Measurements from ENCODE around the gene ADCY4. TPM values are rescaled to one million over a fixed set of nuclear protein-coding genes. Genes with fewer than 3 reads are reported as not detected.

ADCY4 gene
- total RNA-seq (2016; rRNA removed; fragmentation: Illumina TruSeq; extraction: Trizol) (not detected in 2 replicates), polyA plus RNA-seq (2011; rRNA removed) (0.03 TPM in 1 of 2 replicates, not detected in the other), polyA minus RNA-seq (2011; rRNA and poly(A)+ RNA removed; ENCODE audit: low replicate concordance) (0.22 TPM in 1 of 2 replicates, not detected in the other), Bru-seq, nascent RNA (percentile 15 among the genes with signal in this experiment), BruChase-seq, experiment 1, labeled RNA remaining after a 6-hour chase (not detected), BruChase-seq, experiment 2, labeled RNA remaining after a 2-hour chase (not detected)
- total RNA-seq (2016; cell fraction: cytosol; rRNA removed; fragmentation: Illumina TruSeq; extraction: Trizol; ENCODE audit: low read depth), result not detected in 2 replicates
- not detected in 2 replicates for total RNA-seq (2016; cell fraction: insoluble cytoplasmic fraction; rRNA removed; fragmentation: Illumina TruSeq; extraction: Trizol)
- total RNA-seq (2016; cell fraction: membrane; rRNA removed; fragmentation: Illumina TruSeq; extraction: Trizol), result not detected in 2 replicates
- not detected in 2 replicates for total RNA-seq (2016; cell fraction: nucleus; rRNA removed; fragmentation: Illumina TruSeq; extraction: Trizol)
- not detected in 2 replicates for polyA plus RNA-seq (2011; cell fraction: cytosol; rRNA removed)
- 0.31 and 0.50 TPM in 2 replicates for polyA plus RNA-seq (2011; cell fraction: nucleus; rRNA removed)
- polyA plus RNA-seq (2012), result 0.20 TPM in 1 of 2 replicates, not detected in the other
- polyA plus RNA-seq (2016; cell fraction: cytosol; fragmentation: Illumina TruSeq; extraction: Trizol; ENCODE audit: low read depth), result not detected in 2 replicates
- polyA plus RNA-seq (2016; cell fraction: insoluble cytoplasmic fraction; fragmentation: Illumina TruSeq; extraction: Trizol; ENCODE audit: low read depth), result not detected in 2 replicates
- not detected in 2 replicates for polyA plus RNA-seq (2016; cell fraction: membrane; fragmentation: Illumina TruSeq; extraction: Trizol; ENCODE audit: low read depth)
- 0.19 TPM in 1 of 2 replicates, not detected in the other for polyA plus RNA-seq (2016; cell fraction: nucleus; fragmentation: Illumina TruSeq; extraction: Trizol; ENCODE audit: insufficient read depth, low read depth)
- polyA minus RNA-seq (2011; cell fraction: cytosol; rRNA and poly(A)+ RNA removed), result not detected in 2 replicates
- polyA minus RNA-seq (2011; cell fraction: nucleus; rRNA and poly(A)+ RNA removed), result 0.99 TPM in 1 of 2 replicates, not detected in the other
- long read RNA-seq, experiment 1, result 0 reads
- long read RNA-seq, experiment 2, result 0 reads

GRCh38 chr14:24334431-24335291 is at the start of gene ADCY4:
TSS of gene ADCY4 (minus strand) at chr14:24335071. CDS start at chr14:24334652, 419 bp downstream.
- Histone ChIP-seq H3K4me1 (ENCODE audit: insufficient read depth, low read length) (peaks cover 42% of the 10 kb centered on the region), H3K27me3 (ENCODE audit: control insufficient read depth in 1 of 2, insufficient read depth in 2 of 2, low read length in 2 of 2) (peaks cover 24 to 87% of the 10 kb centered on the region in 2 experiments), H3K79me2 (ENCODE audit: insufficient read depth, low read length) (no peaks in the 10 kb centered on the region), H3K36me3 (replicated peaks in 1 of 2; ENCODE audit: control insufficient read depth in 1 of 2, insufficient read depth in 2 of 2, low read length in 2 of 2) (no peaks in the 10 kb centered on the region), H4K20me1 (ENCODE audit: insufficient read depth, low read length) (no peaks in the 10 kb centered on the region), H3K27ac (ENCODE audit: extremely low read length, insufficient read depth, low read length) (no peak within 1 kb of the TSS), H3K4me2 (ENCODE audit: low read depth, low read length) (peak within 1 kb of the TSS; percentile 70), H3K9me3 (ENCODE audit: low read length) (no peaks in the 10 kb centered on the region), H2AFZ (ENCODE audit: low read length) (no peak within 1 kb of the TSS), H3K4me3 (replicated peaks in 1 of 3; ENCODE audit: insufficient read depth in 1 of 3, low read depth in 2 of 3, low read length in 3 of 3) (peak within 1 kb of the TSS in 2 of 3 experiments; percentile 6 to 70; a peak in 2 of 6 replicates), H3K9ac (ENCODE audit: insufficient read depth, low read depth, low read length) (no peak within 1 kb of the TSS)
- intact Hi-C loops (cut with micrococcal nuclease; ENCODE audit: unreplicated experiment) (loop anchor here (1.0 to 5.0 kb wide), 2 partner anchors 67 to 1567 kb away; partner anchors contain the start of gene OXA1L), in situ Hi-C loops (cut with HindIII; ENCODE audit: extremely low pct_ligation_motif_present, low pct_unique_long_range_greater_than_20kb) (loop anchor here (5.0 kb wide), 1 partner anchor 98 kb away; no protein-coding TSS in a partner anchor)
- POLR2A ChIA-PET, result interaction anchor here (2.0 to 4.3 kb wide), 3 partner anchors 96 to 107 kb away, joined by 11 to 98 read pairs (median 39); partner anchors contain the start of genes CBLN3, KHNYN and SDR39U1
- CTCF ChIA-PET (ENCODE audit: low intra/inter-chr PET ratio, low total read pairs), result interaction anchor here (2.9 to 10.2 kb wide), 3 partner anchors 32 to 99 kb away, joined by 26 to 235 read pairs (median 30); partner anchors contain the start of genes CBLN3, KHNYN and NFATC4
- no TSS peak for BruUV-seq (replicated peaks)
- WGBS (ENCODE audit: low lambda C conversion rate), result 55% methylated on average over 61 of the region's 65 CpGs
- DNase-seq (ENCODE audit: low spot score) (no peak), ATAC-seq (peak; percentile 11), FAIRE-seq (no peak)
- TF ChIP-seq SRSF1 (optimal IDR thresholded peaks at IDR 0.05; ENCODE audit: low read depth, low read length), result peak; percentile 49
- TF ChIP-seq ZZZ3 (CRISPR knock-in tag; IDR thresholded peaks at IDR 0.05; ENCODE audit: borderline replicate concordance), result 0 out of 2 replicates have a peak, but pooled peaks have one; percentile 4
- TF ChIP-seq ZNF20 (CRISPR knock-in tag; IDR thresholded peaks at IDR 0.05), result 0 out of 2 replicates have a peak, but pooled peaks have one; percentile 35
- peak; percentile 13; the same call in 1 of the 2 replicates for TF ChIP-seq HES4 (CRISPR knock-in tag; IDR thresholded peaks at IDR 0.05; ENCODE audit: borderline replicate concordance)
- TF ChIP-seq ZNF768 (CRISPR knock-in tag; IDR thresholded peaks at IDR 0.05), result peak; percentile 16; the same call in 1 of the 2 replicates
- no peak for TF ChIP-seq FOXP1 (IDR thresholded peaks at IDR 0.05)
- TF ChIP-seq FOXP1 (CRISPR knock-in tag; IDR thresholded peaks at IDR 0.05), result no peak
- no peak for TF ChIP-seq RELA (CRISPR knock-in tag; IDR thresholded peaks at IDR 0.05)
- no peak for TF ChIP-seq ZNF552 (CRISPR knock-in tag; IDR thresholded peaks at IDR 0.05; ENCODE audit: borderline replicate concordance)
- no peak for TF ChIP-seq SAP130 (CRISPR knock-in tag; IDR thresholded peaks at IDR 0.05; ENCODE audit: low read depth)
- TF ChIP-seq NONO (IDR thresholded peaks at IDR 0.05), result no peak
- TF ChIP-seq NONO (CRISPR knock-in tag; conservative IDR thresholded peaks at IDR 0.05), result no peak
- 0 out of 2 replicates have a peak, but pooled peaks have one; percentile 5 for TF ChIP-seq ZNF609 (CRISPR knock-in tag; IDR thresholded peaks at IDR 0.05; ENCODE audit: borderline replicate concordance)
- TF ChIP-seq NR3C1 (CRISPR knock-in tag; IDR thresholded peaks at IDR 0.05), result no peak

Measured in HepG2 (cell line).